GOT3 (cell line): ENCODE data around the gene MANBA.
"Not testable (repeated sequence)": the region's sequence is repeated elsewhere in the genome, so short reads cannot be mapped to it uniquely, and the experiment has no call there.

Source experiments
- DNase-seq: peaks from one replicate; lab custom pipeline; 2025; ENCODE audit warnings: mixed read lengths; lab: John Stamatoyannopoulos, UW

The MANBA gene

DNA sequence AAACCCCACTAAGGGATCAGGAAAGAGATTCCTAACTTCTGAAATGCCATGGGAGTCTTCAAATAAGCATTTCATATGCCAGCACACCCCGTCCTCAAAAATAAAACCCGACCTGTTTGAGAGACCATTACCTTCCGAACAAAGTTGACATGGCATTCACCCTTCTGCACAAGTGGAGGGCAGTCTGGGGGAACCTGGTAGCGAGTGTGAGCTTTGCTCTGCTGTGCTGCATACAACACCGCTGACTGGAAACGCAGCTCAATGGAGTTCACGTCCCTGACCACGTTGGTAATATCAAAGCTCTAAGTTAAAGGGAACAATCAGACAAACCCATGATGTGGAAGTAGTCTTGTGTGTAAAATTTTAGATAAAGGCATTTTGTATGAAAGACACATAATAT lies 38.0 kb downstream of the MANBA start:
- no peak for DNase-seq

DNA sequence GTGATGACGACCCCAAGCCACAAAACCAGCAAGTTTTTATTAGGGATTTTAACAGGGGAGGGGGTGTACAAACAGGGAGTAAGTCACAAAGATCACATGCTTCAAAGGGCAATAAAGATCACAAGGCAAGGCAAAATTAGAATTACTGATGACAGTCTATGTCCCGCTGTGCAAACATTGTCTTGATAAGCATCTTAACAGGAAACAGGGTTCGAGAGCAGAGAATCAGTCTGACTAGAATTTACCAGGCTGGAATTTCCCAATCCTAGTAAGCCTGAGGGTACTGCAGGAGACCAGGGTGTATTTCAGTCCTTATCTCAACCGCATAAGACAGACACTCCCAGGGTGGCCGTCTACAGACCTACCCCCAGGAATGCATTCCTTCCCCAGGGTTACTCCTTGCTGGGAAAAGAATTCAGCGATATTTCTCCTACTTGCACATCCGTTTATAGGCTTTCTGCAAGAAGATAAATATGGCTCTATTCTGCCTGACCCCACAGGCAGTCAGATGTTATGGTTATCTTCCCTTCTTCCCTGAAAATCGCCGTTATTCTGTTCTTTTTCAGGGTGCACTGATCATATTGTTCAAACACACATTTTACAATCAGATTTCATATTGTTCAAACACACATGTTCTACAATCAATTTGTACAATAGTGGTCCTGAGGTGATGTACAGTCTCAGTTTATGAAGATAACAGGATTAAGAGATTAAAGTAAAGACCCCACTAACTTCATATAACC lies 41.8 kb downstream of the MANBA start:
- not testable (repeated sequence) for DNase-seq

DNA sequence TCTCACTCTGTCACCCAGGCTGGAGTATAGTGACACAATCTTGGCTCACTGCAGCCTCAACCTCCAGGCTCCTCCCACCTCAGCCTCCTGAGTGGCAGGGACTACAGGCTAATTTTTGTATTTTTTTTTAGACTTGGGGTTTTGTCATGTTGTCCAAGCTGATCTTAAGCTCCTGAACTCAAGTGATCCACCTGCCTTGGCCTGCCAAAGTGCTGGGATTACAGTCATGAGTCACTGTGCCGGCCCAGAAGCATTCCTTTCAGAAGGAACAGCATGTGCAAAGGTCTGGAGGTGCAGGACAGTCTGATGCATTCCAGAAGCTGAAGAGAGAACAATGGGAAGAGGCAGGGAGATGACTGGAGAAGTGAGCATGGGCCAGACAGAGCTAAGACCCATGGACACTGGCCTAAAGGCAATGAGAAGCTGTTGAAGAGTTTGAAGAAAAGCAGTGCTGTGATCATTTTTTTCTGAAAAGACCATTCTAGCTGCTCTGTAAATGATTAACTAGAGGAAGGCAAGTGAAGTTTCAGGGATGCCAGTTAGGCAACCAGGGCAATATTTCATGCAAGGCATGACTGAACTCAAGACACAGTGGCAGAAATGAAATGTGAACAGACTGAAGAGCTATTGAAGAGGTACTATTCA lies 43.2 kb downstream of the MANBA start:
- no peak for DNase-seq

DNA sequence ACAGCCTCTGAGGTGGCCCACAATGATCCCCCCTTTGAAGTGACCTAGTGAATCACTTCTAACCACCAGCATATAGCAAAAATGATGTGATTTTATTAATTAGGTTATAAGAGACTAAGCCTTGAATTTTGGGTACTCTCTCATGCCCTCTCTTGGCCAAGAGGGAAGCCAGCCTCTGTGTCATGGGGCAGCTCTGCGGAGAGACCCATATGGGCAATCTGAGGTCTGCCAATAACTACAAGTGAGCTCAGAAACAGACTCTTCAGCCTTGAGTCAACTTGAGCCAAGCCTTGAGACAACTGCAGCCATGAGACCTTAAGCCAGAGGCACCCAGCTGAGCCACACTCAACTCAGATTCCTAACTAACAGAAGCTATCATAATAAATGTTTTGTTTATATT lies 45.7 kb downstream of the MANBA start:
- DNase-seq, result no peak

DNA sequence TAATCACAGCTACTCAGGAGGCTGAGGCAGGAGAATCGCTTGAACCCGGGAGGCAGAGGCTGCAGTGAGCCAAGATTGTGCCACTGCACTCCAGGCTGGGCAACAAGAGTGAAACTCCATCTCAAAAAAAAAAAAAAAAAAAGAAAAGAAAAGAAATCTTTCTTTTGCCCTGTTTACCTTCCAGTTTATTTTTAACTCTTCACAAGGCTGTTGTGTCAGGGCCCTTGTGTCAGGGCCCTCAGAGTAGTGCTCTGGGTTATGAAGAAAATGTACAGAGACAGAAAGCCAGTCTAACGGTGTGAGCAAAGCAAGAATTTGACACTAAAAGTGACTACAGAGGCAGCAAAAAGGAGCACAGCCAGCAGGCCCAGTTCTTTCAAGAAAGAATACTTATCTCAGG lies 47.0 kb downstream of the MANBA start:
- DNase-seq, result not testable (repeated sequence)

DNA sequence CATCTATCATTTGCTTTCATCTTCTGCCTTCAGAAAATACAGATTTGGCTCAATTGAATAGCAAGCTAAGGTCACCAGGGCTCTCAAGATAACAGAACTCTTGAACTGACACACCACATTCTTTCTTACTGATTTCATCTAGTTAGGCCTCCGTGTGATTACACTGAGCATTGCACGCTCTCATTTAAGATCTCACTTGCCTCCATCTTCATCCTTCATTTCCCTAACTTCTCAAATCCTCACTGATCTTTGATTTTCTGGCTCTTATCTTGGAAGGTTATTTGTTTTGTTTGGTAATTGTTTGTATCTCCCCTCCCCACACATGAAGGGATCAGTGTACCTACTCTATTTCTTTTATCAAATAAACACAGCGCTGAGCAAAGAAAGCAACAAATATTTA lies 47.7 kb downstream of the MANBA start:
- DNase-seq, result no peak

DNA sequence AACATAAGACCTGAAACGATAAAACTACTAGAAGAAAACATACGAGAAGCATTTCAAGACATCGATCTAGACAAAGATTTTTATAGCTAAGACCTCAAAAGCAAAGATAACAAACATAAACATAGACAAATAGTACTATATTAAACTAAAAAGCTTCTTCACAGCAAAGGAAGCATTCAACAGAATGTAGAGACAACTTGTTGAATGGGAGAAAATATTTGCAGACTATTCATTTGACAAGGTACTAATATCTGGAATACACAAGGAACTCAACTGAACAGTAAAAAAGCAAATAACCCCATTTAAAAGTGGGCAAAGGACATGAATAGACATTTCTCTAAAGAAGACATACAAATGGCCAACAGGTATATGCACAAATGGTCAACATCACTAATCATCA lies 49.8 kb downstream of the MANBA start:
- no peak for DNase-seq

DNA sequence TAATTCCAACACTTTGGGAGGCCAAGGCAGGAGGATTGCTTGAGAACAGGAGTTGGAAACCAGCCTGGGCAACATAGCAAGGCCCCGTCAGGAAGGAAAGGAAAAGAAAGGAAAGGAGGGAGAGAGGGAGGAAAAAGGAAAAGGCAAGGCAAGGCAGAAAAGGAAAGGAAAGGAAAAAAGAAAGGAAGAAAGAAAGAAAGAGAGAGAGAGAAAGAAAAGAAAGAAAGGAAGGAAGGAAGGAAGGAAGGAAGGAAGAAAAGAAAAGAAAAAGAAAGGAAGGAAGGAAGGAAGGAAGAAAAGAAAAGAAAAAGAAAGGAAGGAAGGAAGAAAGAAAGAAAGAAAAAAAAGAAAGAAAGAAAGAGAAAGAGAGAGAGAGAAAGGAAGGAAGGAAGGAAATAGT lies 51.7 kb downstream of the MANBA start:
- not testable (repeated sequence) for DNase-seq

DNA sequence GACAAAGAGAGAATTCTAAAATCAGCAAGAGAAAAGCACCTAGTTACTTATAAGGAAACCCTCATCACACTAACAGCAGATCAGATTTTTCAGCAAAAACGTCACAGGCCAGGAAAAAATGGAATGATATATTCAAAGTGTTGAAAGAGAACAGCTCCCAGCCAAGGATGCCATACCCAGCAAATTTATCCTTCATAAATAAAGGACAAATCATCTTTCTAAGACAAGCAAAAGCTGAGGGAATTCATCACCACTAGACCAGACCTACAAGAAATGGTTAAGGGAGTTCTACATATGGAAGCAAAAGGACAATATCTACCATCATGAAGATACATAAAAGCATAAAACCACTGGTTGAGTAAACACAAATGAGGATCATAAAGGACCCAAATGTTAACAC lies 53.6 kb downstream of the MANBA start:
- no peak for DNase-seq

DNA sequence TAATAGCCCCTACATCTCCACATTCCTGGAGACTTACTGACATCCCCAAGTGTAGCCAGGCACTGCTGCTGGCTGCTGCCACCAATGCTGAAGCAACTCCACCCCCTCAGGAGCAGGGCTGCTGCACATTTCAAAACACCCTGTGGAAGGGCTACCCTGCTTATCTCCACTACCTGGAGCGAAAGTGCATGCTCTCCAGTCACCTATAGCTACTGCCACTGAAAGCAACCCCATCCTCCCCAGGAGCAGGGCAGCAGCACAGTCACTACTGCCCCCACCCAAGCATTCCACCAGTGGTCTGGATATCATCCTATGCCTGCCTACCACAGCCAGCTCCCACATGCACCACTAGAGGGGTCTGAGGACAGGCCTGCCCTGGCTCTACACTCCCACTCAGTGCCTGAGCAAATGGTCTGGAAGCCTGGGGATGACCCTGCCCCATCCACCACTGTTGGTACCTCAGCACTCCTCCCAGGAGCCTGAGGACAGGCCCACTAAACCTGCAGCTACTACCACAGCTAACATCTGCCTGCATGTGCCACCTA lies 55.3 kb downstream of the MANBA start:
- no peak for DNase-seq

DNA sequence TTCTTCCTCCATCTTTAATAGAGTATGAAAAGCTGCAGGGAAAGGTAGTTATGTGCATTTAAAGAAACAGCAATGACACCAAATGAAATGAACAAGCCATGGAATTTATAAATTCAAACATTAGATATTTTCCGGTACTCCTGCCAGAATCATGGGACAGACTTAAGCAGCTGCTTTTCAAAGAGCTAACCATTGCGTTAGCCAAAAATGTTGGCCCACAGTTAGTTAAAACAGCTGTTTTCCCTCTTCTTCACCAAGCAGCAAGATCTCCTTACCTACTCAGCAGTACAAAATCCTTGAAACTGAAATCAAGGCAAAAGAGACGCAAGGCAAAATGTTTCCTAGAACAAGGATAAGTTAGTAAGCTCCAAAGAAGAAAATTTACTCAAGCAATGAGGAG lies 64.0 kb downstream of the MANBA start:
- no peak for DNase-seq

DNA sequence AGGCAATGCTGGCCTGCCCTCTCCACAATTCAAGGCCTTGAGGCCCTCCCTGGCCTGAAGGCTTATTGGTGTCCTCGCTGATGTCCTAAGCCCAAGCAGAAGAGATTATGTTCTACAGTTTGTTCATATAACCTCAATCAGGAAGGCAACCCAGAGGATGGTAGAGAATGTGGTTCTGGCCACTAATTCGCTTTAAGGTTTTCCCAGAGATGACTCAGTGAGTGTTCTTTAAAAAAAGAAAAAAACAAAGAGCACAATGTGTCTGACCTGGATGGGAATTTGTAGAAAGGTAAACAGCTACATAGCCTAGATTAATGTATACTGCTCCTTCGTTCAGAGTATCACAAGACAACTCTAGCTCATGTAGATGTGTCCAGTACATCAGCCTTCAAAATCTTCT lies 66.0 kb downstream of the MANBA start:
- DNase-seq, result no peak

DNA sequence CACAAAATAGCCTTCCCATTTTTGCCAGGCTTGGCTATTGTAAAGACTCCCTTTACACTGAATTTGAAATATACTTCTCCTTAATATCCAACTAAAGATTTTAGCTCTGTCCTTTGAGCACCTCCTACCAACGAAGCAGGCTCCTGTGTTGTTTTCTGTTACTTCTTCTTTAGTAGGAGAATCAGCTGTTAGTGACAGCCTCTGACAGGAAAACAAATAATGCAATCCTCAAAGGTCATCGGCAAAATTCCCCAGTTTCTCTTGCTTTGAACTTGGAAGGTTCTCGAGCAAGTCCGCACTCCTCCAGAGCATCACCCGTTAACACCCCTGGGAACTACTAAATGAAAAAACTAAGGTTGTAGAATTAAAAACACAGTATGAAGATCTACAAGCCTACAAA lies 66.9 kb downstream of the MANBA start:
- DNase-seq, result no peak

DNA sequence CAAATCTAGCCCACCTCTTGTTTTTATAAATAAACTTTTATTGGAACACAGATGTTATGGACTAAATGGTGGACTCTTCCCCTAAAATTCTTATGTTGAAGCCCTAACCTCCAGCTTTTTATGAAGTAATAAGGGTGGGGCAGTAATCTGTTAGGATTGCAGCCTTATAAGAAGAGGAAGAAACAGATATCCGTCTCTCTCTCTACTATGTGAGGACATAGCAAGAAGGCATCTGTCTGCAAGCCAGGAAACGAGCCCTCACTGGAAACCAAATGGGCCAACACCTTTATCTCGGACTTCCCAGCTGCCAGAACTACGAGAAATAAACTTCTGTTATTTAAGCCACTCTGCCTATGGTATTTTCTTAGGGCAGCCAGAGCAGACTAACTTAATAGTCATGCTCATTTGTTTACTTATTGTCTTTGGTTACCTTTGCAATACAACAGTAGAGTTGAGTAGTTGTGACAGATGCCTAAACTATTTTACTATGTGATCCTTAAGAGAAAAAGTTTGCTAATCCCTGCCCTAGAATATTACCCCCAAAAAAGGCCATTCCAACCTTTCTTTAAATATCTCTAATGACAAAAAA lies 67.4 kb downstream of the MANBA start:
- no peak for DNase-seq

DNA sequence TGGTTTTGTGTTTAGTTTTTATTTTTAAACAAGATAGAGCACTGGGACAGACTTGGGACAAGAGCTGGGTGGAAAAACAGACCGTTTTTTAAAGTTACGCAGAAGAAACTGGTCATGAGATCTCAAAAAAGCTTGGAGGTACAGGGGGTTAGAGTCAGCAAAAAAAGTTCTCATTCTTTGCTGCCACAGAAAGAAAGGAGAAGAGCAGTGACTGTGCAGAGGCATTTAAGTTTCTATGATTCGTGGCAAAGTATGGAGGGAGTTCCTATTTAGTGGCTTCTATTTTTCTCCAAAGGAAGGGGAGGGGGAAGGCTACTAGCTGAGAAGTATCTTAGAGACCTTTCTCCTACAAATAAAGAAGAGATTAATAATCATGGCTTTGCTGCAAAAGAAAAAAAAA lies 68.3 kb downstream of the MANBA start:
- no peak for DNase-seq

DNA sequence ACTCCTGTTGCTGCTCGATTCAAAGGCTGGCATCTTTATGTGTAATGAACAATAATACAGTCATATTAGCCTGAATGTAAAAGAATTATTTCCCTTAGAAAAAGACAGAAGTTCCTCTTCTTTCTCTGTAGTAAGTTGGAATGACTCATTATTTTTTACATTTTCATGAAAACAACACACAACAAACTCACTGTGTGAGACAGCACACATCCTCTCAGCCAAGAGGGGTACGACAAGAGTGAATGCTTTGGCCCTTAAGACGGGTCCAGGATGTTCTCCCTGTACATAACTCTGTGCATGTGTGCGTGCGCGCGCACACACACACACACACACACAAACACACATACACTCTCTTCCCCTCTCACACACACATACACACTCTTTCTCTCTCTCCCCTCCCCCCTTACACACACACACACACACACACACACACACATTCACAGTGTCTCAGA lies 72.8 kb downstream of the MANBA start:
- DNase-seq, result no peak

DNA sequence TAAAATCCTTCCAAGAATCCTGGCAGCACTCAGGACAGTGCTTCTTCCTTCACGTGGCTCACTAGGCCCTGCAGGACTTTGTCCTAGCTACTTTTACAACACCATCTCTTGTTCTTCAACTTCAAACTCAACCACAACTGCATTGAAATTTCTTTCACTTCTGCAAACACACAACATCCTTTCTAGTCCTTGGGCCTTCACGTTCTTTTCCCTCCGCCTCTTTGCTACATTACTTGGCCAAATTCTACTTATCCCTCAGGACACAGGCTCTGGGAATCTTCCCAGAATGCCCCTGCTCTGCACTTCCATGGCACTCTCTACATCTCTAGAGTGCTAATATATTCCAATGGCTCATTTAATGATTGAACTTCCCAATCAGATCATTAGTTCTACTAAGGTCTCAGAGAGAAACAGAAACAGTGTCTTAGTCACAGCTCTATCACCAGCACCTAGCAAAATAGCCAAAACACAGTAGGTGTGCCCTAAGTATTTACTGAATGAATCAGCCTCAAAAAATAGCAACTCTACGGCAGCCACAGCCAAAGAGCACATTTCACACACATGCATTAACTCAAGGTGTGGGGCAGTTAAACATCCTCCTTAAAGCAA lies 73.3 kb downstream of the MANBA start:
- DNase-seq, result no peak

DNA sequence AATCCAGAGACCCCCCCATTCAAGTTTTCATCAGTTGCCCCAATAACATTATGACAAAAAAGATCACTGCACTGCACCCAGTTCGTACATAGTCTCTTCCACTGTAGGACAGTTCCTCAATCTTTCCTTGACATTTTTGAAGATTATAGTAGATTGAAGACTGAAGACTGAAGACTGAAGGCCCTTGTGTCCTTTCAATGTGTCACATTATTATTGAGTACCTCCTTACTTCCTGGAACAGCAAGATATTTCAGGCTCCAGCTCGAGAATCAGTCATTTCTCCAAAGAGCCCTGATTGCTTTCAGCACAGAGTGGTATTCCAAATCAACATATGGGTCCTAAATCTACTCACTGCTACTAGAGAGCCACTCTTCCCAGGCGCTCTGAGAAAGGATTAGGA lies 75.0 kb downstream of the MANBA start:
- DNase-seq, result no peak

DNA sequence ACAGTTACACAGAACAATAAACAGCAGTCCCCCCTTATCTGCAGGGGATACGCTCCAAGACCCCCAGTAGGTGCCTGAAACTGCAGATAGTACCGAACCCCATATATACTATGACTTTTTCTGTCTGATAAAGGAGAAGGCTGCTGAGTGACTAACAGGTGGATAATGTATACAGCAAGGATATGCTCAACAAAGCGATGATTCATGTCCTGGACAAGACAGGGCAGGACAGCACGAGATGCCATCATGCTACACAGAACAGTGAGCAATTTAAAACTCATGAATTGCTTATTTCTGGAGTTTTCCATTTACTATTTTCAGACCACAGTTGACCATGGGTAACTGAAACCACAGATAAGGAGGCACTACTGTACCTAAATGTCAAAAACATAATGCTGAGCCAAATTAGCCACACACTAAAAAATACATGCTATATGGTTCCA lies 76.1 kb downstream of the MANBA start:
- no peak for DNase-seq

DNA sequence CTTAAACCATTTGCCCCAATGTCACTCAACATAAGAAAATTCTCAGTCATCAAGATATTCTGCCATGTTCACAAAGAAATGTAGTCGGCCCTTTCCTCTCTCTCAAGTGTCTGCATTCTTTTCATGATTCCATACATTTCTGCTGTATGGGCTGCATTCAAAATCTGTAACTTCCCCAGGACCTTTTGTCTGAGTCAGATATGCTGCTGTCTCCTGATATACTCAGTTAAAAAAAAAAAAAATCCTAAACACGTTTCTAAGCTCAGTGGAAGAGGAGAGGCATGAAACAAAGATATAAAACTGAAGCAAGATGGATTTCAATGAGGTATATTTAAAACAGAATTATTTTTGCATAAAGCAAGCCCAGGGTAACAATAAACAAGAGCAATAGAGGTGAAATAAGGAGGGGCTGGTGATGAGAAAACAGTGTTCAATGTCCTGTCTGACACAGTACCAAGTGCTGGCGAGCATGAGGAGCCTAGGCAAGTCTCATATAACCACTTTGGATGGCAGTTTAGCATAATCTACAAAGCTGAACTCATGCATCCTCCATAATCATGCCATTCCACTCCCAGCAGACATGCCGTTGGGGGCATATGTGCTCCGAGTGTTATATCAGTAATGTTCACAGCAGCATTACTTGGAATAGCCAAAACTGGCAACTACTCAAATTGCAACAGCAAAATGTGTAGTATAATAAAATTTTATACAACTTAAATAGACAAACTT lies 76.7 kb downstream of the MANBA start:
- no peak for DNase-seq

DNA sequence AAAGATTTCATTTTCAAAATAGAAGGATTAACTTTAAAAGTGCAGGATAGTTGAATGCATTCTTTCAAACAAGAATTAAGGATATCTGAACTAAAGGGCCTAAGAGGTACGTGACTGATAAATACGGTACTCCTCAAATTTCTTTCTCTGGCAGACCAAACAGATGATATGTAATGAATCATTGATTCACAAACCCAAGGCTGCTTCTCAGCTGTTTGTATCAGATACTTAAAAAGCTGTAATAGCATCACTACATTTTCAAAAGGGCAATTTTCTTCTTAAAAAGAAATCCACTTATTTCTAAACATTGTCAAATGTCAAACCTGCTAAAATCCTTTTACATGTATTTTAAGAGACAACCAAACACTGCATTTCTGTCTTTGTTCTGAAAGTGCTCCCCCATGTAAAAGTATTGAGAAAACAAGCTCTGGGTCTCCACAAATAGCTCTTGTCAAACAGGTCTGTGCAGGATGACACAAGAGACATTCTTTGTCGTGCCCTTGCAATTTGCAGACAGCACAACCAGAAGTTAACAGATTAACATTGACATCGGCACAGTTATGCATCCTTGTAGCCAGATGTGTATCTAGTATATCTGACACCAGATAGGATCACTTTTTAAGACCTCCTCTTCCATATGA lies 82.0 kb downstream of the MANBA start:
- no peak for DNase-seq
